OCI-LY1 (cell line): ENCODE results near the gene EGFL7.

ENCODE experiments used
- EZH2 ChIP-seq: fragments of 200-600 bp; sonication (generic), shearing (Covaris generic); IDR thresholded peaks from 2 replicates; pipeline ENCODE4 v1.8.0; 2017; ENCODE audit warnings: borderline replicate concordance, mixed run types, mild to moderate bottlenecking, antibody characterized with exemption, low read length, moderate library complexity, mixed read lengths
- TF ChIP-seq, protein P1 (sequence below): fragments of 200-600 bp; sonication (generic), shearing (Covaris generic); IDR thresholded peaks from 2 replicates; pipeline ENCODE4 v1.5.1; 2017; ENCODE audit warnings: mild to moderate bottlenecking, antibody characterized with exemption, low read length, moderate library complexity, mixed read lengths

DNA sequence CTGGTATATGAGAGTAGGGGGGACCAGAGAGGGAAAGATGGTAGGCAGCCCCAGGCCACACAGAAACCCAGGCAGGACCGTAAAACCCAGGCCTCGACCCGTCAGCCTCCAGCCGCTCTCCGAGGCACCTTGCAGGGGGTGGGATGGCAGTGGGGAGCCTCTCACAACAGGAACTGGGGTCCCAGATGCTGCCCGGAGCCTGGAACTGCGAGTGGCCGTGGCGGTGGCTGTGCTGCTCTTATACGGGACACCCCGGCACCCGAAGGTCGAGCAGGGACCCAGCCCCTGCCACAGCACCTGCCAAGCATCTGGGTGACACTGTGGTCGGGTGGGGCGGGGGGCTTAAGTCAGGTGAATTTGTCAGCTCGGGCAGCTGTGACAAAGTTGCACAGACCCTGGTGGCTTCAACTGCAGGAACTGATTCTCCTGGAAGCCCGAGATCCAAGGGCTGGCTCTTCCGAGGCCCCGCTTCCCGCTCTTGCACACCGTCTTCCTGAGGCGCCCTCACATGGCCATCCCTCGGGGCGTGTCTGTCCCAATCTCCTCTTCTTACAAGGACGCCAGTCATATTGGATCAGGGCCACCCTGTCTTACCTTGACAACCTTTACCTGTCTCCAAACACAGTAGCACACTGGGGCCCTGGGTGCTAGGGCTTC, 47.6 kb upstream of the EGFL7 start:
- TF ChIP-seq, protein P1, sequence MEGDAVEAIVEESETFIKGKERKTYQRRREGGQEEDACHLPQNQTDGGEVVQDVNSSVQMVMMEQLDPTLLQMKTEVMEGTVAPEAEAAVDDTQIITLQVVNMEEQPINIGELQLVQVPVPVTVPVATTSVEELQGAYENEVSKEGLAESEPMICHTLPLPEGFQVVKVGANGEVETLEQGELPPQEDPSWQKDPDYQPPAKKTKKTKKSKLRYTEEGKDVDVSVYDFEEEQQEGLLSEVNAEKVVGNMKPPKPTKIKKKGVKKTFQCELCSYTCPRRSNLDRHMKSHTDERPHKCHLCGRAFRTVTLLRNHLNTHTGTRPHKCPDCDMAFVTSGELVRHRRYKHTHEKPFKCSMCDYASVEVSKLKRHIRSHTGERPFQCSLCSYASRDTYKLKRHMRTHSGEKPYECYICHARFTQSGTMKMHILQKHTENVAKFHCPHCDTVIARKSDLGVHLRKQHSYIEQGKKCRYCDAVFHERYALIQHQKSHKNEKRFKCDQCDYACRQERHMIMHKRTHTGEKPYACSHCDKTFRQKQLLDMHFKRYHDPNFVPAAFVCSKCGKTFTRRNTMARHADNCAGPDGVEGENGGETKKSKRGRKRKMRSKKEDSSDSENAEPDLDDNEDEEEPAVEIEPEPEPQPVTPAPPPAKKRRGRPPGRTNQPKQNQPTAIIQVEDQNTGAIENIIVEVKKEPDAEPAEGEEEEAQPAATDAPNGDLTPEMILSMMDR, result no peak
- TF ChIP-seq EZH2, result no peak
